Heart left ventricle (tissue), 13 donors: ENCODE results near the gene IL11RA.

Experiments
- POLR2A ChIP-seq, 2 donors: fragments of 450-650 bp; IDR thresholded peaks; one replicate each; pipeline ENCODE4 v1.6.1; 2017; ENCODE audit warnings: antibody characterized with exemption in 2 of 2, mild to moderate bottlenecking in 2 of 2, moderate library complexity in 2 of 2
- TF ChIP-seq, protein P1 (sequence below), 12 donors: fragments of 200-600 bp; sonication (generic) in 4 of 12; IDR thresholded peaks; one replicate each; pipeline versions ENCODE4 v1.5.0 to v1.8.0; 2018 to 2022; ENCODE audit warnings: antibody characterized with exemption in 12 of 12, mild to moderate bottlenecking in 5 of 12
- donor health status: ischemic (EF 13 %, LVEDD 7.1; RV severe dilation, severe dysfunction).
- donor health status: DM: no; HTN: yes; CAD: no.
- donor health status: DM: no; HTN: no; CAD: no.
- donor health status: ischemic (EF 25% LVEDD 6.9; RV normal size, moderate dysfunction).
- donor health status: ischemic (EF 25% LVEDD 5.7; RV mildly dilated, moderate dysfunction).
- donor health status: ischemic (EF 35%, LVEDD 5.7; RV mildly dilated, moderate dysfunction).
- donor health status: nonischemic (EF 11% LVEDD 7.7; RV severe dilation, severe dysfunction).
- donor health status: DM: yes; HTN: yes; CAD: no.
- donor health status: PGD.
- donor health status: ischemic (EF 29% LVEDD 5.4; RV normal size, mild dysfunction).
- donor health status: nonischemic (EF 23%, LVEDD 6.1; RV moderate dilation, normal function).

DNA sequence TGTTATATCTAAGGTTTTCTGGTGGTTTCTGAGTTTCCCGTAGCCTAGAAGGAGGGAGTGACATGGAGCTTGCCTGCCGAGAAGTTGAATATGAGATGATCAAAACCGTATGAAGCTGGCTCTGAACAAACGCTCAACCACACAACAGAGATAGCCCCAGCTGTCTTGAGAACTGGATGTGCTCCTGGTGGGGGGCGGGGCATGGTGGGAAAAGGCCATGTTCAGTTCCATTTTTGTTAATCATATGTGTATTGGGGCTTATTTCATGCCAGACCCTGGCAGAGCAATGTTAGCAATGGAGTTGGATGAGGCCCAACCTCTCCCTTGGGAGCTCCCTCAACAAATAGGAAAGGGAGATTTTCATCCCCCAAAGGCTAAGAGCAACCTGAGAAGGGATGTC lies 34.2 kb downstream of the IL11RA start:
- TF ChIP-seq, protein P1, sequence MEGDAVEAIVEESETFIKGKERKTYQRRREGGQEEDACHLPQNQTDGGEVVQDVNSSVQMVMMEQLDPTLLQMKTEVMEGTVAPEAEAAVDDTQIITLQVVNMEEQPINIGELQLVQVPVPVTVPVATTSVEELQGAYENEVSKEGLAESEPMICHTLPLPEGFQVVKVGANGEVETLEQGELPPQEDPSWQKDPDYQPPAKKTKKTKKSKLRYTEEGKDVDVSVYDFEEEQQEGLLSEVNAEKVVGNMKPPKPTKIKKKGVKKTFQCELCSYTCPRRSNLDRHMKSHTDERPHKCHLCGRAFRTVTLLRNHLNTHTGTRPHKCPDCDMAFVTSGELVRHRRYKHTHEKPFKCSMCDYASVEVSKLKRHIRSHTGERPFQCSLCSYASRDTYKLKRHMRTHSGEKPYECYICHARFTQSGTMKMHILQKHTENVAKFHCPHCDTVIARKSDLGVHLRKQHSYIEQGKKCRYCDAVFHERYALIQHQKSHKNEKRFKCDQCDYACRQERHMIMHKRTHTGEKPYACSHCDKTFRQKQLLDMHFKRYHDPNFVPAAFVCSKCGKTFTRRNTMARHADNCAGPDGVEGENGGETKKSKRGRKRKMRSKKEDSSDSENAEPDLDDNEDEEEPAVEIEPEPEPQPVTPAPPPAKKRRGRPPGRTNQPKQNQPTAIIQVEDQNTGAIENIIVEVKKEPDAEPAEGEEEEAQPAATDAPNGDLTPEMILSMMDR (IDR thresholded peaks at IDR 0.05): no peak
- no peak for TF ChIP-seq POLR2A (IDR thresholded peaks at IDR 0.05)
